HG03558 (cell line): ENCODE results near the gene CD96.

Experiments used
- ATAC-seq: cut with Tn5 transposase; IDR thresholded peaks from one replicate; pipeline ENCODE4 v1.9.1; 2021; ENCODE audit warnings: moderate number of reproducible peaks; ENCODE audit not compliant: unreplicated experiment; ENCODE audit errors: extremely low read depth

The CD96 gene

GRCh38 chr3:111591555-111591954 lies 49.6 kb downstream of the CD96 start:
- no peak for ATAC-seq

- ATAC-seq: no peak
These were observed 50.1 kb downstream of the CD96 start for GRCh38 chr3:111592143-111592542.

GRCh38 chr3:111592936-111593335 lies 50.9 kb downstream of the CD96 start:
- no peak for ATAC-seq

GRCh38 chr3:111593666-111594065 lies 51.7 kb downstream of the CD96 start:
- ATAC-seq: no peak

GRCh38 chr3:111594205-111594604 lies 52.2 kb downstream of the CD96 start:
- peak; percentile 63 for ATAC-seq

- ATAC-seq: no peak
These were observed 52.8 kb downstream of the CD96 start for GRCh38 chr3:111594781-111595180.

- ATAC-seq: peak; percentile 30
These were observed 53.2 kb downstream of the CD96 start, which contains the start of gene ZBED2 for GRCh38 chr3:111595232-111595631. ZBED2 (minus strand) TSS chr3:111595346; CDS start chr3:111594201, 1,145 bp downstream.

- ATAC-seq: no peak
These were observed 54.3 kb downstream of the CD96 start for GRCh38 chr3:111596328-111596727.

- ATAC-seq: no peak
These were observed 56.1 kb downstream of the CD96 start for GRCh38 chr3:111598139-111598538.

- ATAC-seq: no peak
These were observed 56.6 kb downstream of the CD96 start for GRCh38 chr3:111598552-111598951.

- ATAC-seq: no peak
These were observed 59.8 kb downstream of the CD96 start for GRCh38 chr3:111601810-111602209.

- ATAC-seq: no peak
These were observed 61.7 kb downstream of the CD96 start for GRCh38 chr3:111603679-111604078.

- ATAC-seq: no peak
These were observed 62.1 kb downstream of the CD96 start for GRCh38 chr3:111604119-111604518.

- ATAC-seq: no peak
These were observed 63.0 kb downstream of the CD96 start for GRCh38 chr3:111605018-111605417.

- ATAC-seq: no peak
These were observed 63.5 kb downstream of the CD96 start for GRCh38 chr3:111605493-111605892.

- ATAC-seq: no peak
These were observed 65.4 kb downstream of the CD96 start for GRCh38 chr3:111607240-111607920.

GRCh38 chr3:111608383-111608782 lies 66.4 kb downstream of the CD96 start:
- no peak for ATAC-seq

- ATAC-seq: no peak
These were observed 67.7 kb downstream of the CD96 start for GRCh38 chr3:111609700-111610099.

GRCh38 chr3:111610189-111610588 lies 68.2 kb downstream of the CD96 start:
- ATAC-seq: peak; percentile 81

GRCh38 chr3:111610612-111611054 lies 68.6 kb downstream of the CD96 start:
- peak; percentile 2 for ATAC-seq

- no peak for ATAC-seq
These were observed 71.3 kb downstream of the CD96 start for GRCh38 chr3:111613294-111613693.

GRCh38 chr3:111615880-111616279 lies 73.9 kb downstream of the CD96 start:
- no peak for ATAC-seq
